ENCODE results near the gene HOXB1.

DNA sequence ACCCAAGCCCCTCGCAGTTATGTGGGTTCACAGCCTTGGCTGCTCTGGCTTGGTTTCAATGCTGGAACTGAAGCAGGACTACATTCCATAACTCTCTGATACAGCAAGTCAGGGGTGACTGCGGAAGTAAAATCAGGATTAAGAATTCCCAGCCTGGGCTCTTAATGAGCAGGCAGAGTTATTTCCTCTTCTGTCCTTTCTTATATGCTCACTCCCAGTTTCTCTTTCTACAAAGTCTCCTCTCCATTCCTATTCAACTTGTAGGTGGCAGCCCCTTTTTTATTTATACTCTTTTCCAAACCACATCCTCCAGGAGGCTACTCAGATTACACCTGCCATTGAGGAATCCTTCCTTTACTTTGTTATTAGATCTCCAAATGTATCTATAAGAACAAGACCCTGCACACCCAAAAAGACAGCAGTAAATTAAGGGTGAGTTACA lies 40.3 kb downstream of the HOXB1 start:
- no peak for TF ChIP-seq EZH2 (IDR thresholded peaks at IDR 0.05; ENCODE audit: borderline replicate concordance, low read depth, low read length, severe bottlenecking)
- TF ChIP-seq CTCF (IDR thresholded peaks at IDR 0.05; ENCODE audit: borderline replicate concordance, extremely low read depth, low read length, poor library complexity, severe bottlenecking): no peak

All from DND-41 (cell line).